ENCODE results near the gene TNK1. TPM values are rescaled to one million over a fixed set of nuclear protein-coding genes. Genes with fewer than 3 reads are reported as not detected.

TNK1 gene
- total and polyA plus RNA-seq, 7 donors, result 2.1 to 14.6 (median 5.4) TPM

GRCh38 chr17:7370853-7371252, 10.0 kb upstream of the TNK1 start:
- intact Hi-C loops (cut with DNase I), result no loop called here
- Histone ChIP-seq H3K27ac (no peak overlapping the region), H3K36me3 (no peaks in the 10 kb centered on the region), H3K4me3 (no peak overlapping the region), H3K9me3 (no peaks in the 10 kb centered on the region), H3K4me1 (no peaks in the 10 kb centered on the region), H3K27me3 (no peaks in the 10 kb centered on the region)
- TF ChIP-seq POLR2AphosphoS5 (IDR thresholded peaks at IDR 0.05) (no peak), EP300 (IDR thresholded peaks at IDR 0.05) (no peak), CTCF (IDR thresholded peaks at IDR 0.05) (no peak), POLR2A (IDR thresholded peaks at IDR 0.05) (no peak)
- 61 to 85% methylated on average over 4 of the region's 4 CpGs for WGBS, 2 donors
- no peak for DNase-seq

GRCh38 chr17:7374353-7374752, 6.5 kb upstream of the TNK1 start:
- Histone ChIP-seq H3K36me3 (no peaks in the 10 kb centered on the region), H3K27me3 (no peaks in the 10 kb centered on the region), H3K9me3 (no peaks in the 10 kb centered on the region), H3K4me1 (no peaks in the 10 kb centered on the region), H3K4me3 (no peak overlapping the region), H3K27ac (no peak overlapping the region)
- DNase-seq, result no peak
- WGBS, 2 donors, result 95 to 97% methylated on average over 2 of the region's 2 CpGs
- no peak for TF ChIP-seq POLR2A (IDR thresholded peaks at IDR 0.05)
- TF ChIP-seq CTCF (IDR thresholded peaks at IDR 0.05), result no peak
- no peak for TF ChIP-seq EP300 (IDR thresholded peaks at IDR 0.05)
- no peak for TF ChIP-seq POLR2AphosphoS5 (IDR thresholded peaks at IDR 0.05)
- intact Hi-C loops (cut with DNase I), result no loop called here

GRCh38 chr17:7379134-7379533, 1.8 kb upstream of the TNK1 start:
- Histone ChIP-seq H3K27me3 (no peaks in the 10 kb centered on the region), H3K9me3 (no peaks in the 10 kb centered on the region), H3K36me3 (no peaks in the 10 kb centered on the region), H3K4me1 (peaks cover 1 to 30% (median 28%) of the 10 kb centered on the region in 4 donors), H3K27ac (no peak overlapping the region), H3K4me3 (no peak overlapping the region)
- no peak for TF ChIP-seq EP300 (IDR thresholded peaks at IDR 0.05)
- no peak for TF ChIP-seq POLR2AphosphoS5 (IDR thresholded peaks at IDR 0.05)
- TF ChIP-seq CTCF (IDR thresholded peaks at IDR 0.05), result no peak
- TF ChIP-seq POLR2A (IDR thresholded peaks at IDR 0.05), result no peak
- DNase-seq, result no peak
- intact Hi-C loops (cut with DNase I), result no loop called here
- WGBS, 2 donors, result 94 to 97% methylated on average over 3 of the region's 3 CpGs

GRCh38 chr17:7380321-7380720, 568 bp upstream of the TNK1 start:
- Histone ChIP-seq H3K36me3 (no peaks in the 10 kb centered on the region), H3K4me1 (peaks cover 2 to 34% (median 30%) of the 10 kb centered on the region in 4 donors), H3K27ac (peak overlapping the region; percentile 64 to 77 (median 69)), H3K9me3 (no peaks in the 10 kb centered on the region), H3K27me3 (no peaks in the 10 kb centered on the region), H3K4me3 (peak overlapping the region; percentile 15 to 54 (median 50))
- 20 to 58% methylated on average over 7 of the region's 7 CpGs for WGBS, 2 donors
- DNase-seq, result peak; percentile 91
- TF ChIP-seq EP300 (IDR thresholded peaks at IDR 0.05) (no peak), POLR2AphosphoS5 (IDR thresholded peaks at IDR 0.05) (peak in 2 of 4 donors; percentile 21 to 50), CTCF (IDR thresholded peaks at IDR 0.05) (no peak), POLR2A (IDR thresholded peaks at IDR 0.05) (no peak)
- intact Hi-C loops (cut with DNase I), result loop anchor here (5.0 kb wide), 1 partner anchor 182 kb away; the partner anchor contains the start of gene SENP3

GRCh38 chr17:7382901-7383300, 2.0 kb downstream of the TNK1 start:
- intact Hi-C loops (cut with DNase I), result loop anchor here (5.0 kb wide), 1 partner anchor 179 kb away; the partner anchor contains the start of gene SENP3
- H3K4me1 ChIP-seq, result peaks cover 2 to 34% (median 30%) of the 10 kb centered on the region in 4 donors
- H3K9me3 ChIP-seq, result no peaks in the 10 kb centered on the region
- no peak for DNase-seq
- H3K4me3 ChIP-seq, result no peak overlapping the region
- 94 to 95% methylated on average over 10 of the region's 10 CpGs for WGBS, 2 donors
- H3K27me3 ChIP-seq, result no peaks in the 10 kb centered on the region
- no peak for TF ChIP-seq CTCF (IDR thresholded peaks at IDR 0.05)
- no peak for TF ChIP-seq POLR2A (IDR thresholded peaks at IDR 0.05)
- no peak for TF ChIP-seq POLR2AphosphoS5 (IDR thresholded peaks at IDR 0.05)
- TF ChIP-seq EP300 (IDR thresholded peaks at IDR 0.05), result no peak
- no peak overlapping the region for H3K27ac ChIP-seq
- H3K36me3 ChIP-seq, result peaks cover 0 to 4% (median under 1%) of the 10 kb centered on the region in 4 donors
